ENCODE results near the gene TRAPPC12. TPM values are rescaled to one million over a fixed set of nuclear protein-coding genes. Genes with fewer than 3 reads are reported as not detected.

Gene TRAPPC12
- total RNA-seq, 1 donor from 2014 or later = 95.4 TPM

- peaks cover 52% of the 10 kb centered on the region for H3K36me3 Mint-ChIP-seq (ENCODE audit: low read depth)
- intact Hi-C loops (cut with micrococcal nuclease) = no loop called here
- no peaks in the 10 kb centered on the region for H3K9me3 Mint-ChIP-seq
- no peak overlapping the region for H3K4me3 Mint-ChIP-seq
- H3K27ac Mint-ChIP-seq = no peak overlapping the region
- DNase-seq = no peak
- H3K4me1 Mint-ChIP-seq = no peaks in the 10 kb centered on the region
- CTCF ChIA-PET = no interaction called here
- TF ChIP-seq CTCF (IDR thresholded peaks at IDR 0.05) = no peak
- H3K27me3 Mint-ChIP-seq = no peaks in the 10 kb centered on the region
- POLR2A ChIA-PET = no interaction called here
- ATAC-seq (ENCODE audit: low read depth) = no peak
Measured at GRCh38 chr2:3338340-3338739, 41.2 kb upstream of the TRAPPC12 start.

GRCh38 chr2:3340144-3340543 lies 39.4 kb upstream of the TRAPPC12 start:
- Mint-ChIP-seq H3K4me3 (no peak overlapping the region), H3K36me3 (ENCODE audit: low read depth) (peaks cover 36% of the 10 kb centered on the region), H3K4me1 (no peaks in the 10 kb centered on the region), H3K9me3 (no peaks in the 10 kb centered on the region), H3K27me3 (no peaks in the 10 kb centered on the region), H3K27ac (no peak overlapping the region)
- no peak for TF ChIP-seq CTCF (IDR thresholded peaks at IDR 0.05)
- intact Hi-C loops (cut with micrococcal nuclease) = no loop called here
- ATAC-seq (ENCODE audit: low read depth) (no peak), DNase-seq (no peak)
- ChIA-PET POLR2A (no interaction called here), CTCF (no interaction called here)

- Mint-ChIP-seq H3K4me3 (no peak overlapping the region), H3K36me3 (ENCODE audit: low read depth) (peaks cover 33% of the 10 kb centered on the region), H3K27ac (no peak overlapping the region), H3K4me1 (no peaks in the 10 kb centered on the region), H3K27me3 (no peaks in the 10 kb centered on the region), H3K9me3 (no peaks in the 10 kb centered on the region)
- intact Hi-C loops (cut with micrococcal nuclease) = no loop called here
- DNase-seq (no peak), ATAC-seq (ENCODE audit: low read depth) (no peak)
- POLR2A ChIA-PET = no interaction called here
- CTCF ChIA-PET = no interaction called here
- no peak for TF ChIP-seq CTCF (IDR thresholded peaks at IDR 0.05)
Measured at GRCh38 chr2:3341336-3341735, 38.2 kb upstream of the TRAPPC12 start.

- no peak for ATAC-seq (ENCODE audit: low read depth)
- peaks cover 39% of the 10 kb centered on the region for H3K36me3 Mint-ChIP-seq (ENCODE audit: low read depth)
- no peak for TF ChIP-seq CTCF (IDR thresholded peaks at IDR 0.05)
- CTCF ChIA-PET = no interaction called here
- no peak for DNase-seq
- POLR2A ChIA-PET = no interaction called here
- intact Hi-C loops (cut with micrococcal nuclease) = no loop called here
- H3K4me1 Mint-ChIP-seq = no peaks in the 10 kb centered on the region
- H3K9me3 Mint-ChIP-seq = no peaks in the 10 kb centered on the region
- no peak overlapping the region for H3K4me3 Mint-ChIP-seq
- H3K27me3 Mint-ChIP-seq = no peaks in the 10 kb centered on the region
- no peak overlapping the region for H3K27ac Mint-ChIP-seq
Measured at GRCh38 chr2:3342324-3342723, 37.2 kb upstream of the TRAPPC12 start.

- H3K4me3 Mint-ChIP-seq = no peak overlapping the region
- H3K9me3 Mint-ChIP-seq = no peaks in the 10 kb centered on the region
- H3K36me3 Mint-ChIP-seq (ENCODE audit: low read depth) = peaks cover 40% of the 10 kb centered on the region
- ATAC-seq (ENCODE audit: low read depth) (no peak), DNase-seq (no peak)
- H3K27me3 Mint-ChIP-seq = no peaks in the 10 kb centered on the region
- no peak for TF ChIP-seq CTCF (IDR thresholded peaks at IDR 0.05)
- ChIA-PET CTCF (no interaction called here), POLR2A (no interaction called here)
- intact Hi-C loops (cut with micrococcal nuclease) = no loop called here
- no peaks in the 10 kb centered on the region for H3K4me1 Mint-ChIP-seq
- no peak overlapping the region for H3K27ac Mint-ChIP-seq
Measured at GRCh38 chr2:3343012-3343411, 36.5 kb upstream of the TRAPPC12 start.
